Astrocyte (in vitro differentiated cells and primary cell): ENCODE measurements around the gene MUSK. TPM values are rescaled to one million over a fixed set of nuclear protein-coding genes. Genes with fewer than 3 reads are reported as not detected.
"Not testable (repeated sequence)": the region's sequence is repeated elsewhere in the genome, so short reads cannot be mapped to it uniquely, and the experiment has no call there.

Source experiments
- DNase-seq: peaks from one replicate; pipeline ENCODE4 v3.0.0-alpha.2; 2010; ENCODE audit warnings: low read depth
- FAIRE-seq: peaks from 2 replicates; lab custom pipeline; 2011; peaks lifted over from hg19 to GRCh38; lab: Jason Lieb, UNC
- H2AFZ ChIP-seq: 2 replicates; pipeline ENCODE4 v1.6.0; 2012; ENCODE audit warnings: low read depth, low read length, inconsistent platforms
- H3K27ac ChIP-seq: 2 replicates; pipeline ENCODE4 v1.5.1; 2011; ENCODE audit warnings: low read depth, low read length, inconsistent platforms
- H3K27me3 ChIP-seq: 2 replicates; pipeline ENCODE4 v1.6.0; 2011; ENCODE audit warnings: low read length, inconsistent platforms; ENCODE audit not compliant: insufficient read depth
- H3K36me3 ChIP-seq: 2 replicates; pipeline ENCODE4 v1.5.1; 2011; ENCODE audit warnings: low read length, inconsistent platforms; ENCODE audit not compliant: insufficient read depth
- H3K4me1 ChIP-seq: 2 replicates; pipeline ENCODE4 v1.5.1; 2011; ENCODE audit warnings: low read length, inconsistent platforms; ENCODE audit not compliant: insufficient read depth
- H3K4me2 ChIP-seq: 2 replicates; pipeline ENCODE4 v1.6.0; 2012; ENCODE audit warnings: low read length, inconsistent platforms
- H3K4me3 ChIP-seq: 2 replicates; pipeline ENCODE4 v1.5.1; 2011; ENCODE audit warnings: low read depth, mild to moderate bottlenecking, low read length, inconsistent platforms; ENCODE audit not compliant: insufficient read depth
- H3K79me2 ChIP-seq: 2 replicates; pipeline ENCODE4 v1.6.0; 2012; ENCODE audit warnings: mild to moderate bottlenecking, low read length, inconsistent platforms; ENCODE audit not compliant: insufficient read depth
- H3K9ac ChIP-seq: 2 replicates; pipeline ENCODE4 v1.6.0; 2012; ENCODE audit warnings: mild to moderate bottlenecking, low read length, inconsistent platforms
- H3K9me3 ChIP-seq: 2 replicates; pipeline ENCODE4 v1.5.1; 2012; ENCODE audit warnings: low read depth, mild to moderate bottlenecking, low read length, inconsistent platforms; ENCODE audit not compliant: insufficient read depth
- H4K20me1 ChIP-seq: 2 replicates; pipeline ENCODE4 v1.6.0; 2012; ENCODE audit warnings: low read length, inconsistent platforms; ENCODE audit not compliant: insufficient read depth
- H3K27ac Mint-ChIP-seq: one replicate; pipeline ENCODE4 v1.8.0; 2021; ENCODE audit warnings: mild to moderate bottlenecking, mixed read lengths; ENCODE audit not compliant: unreplicated experiment
- H3K27me3 Mint-ChIP-seq: one replicate; pipeline ENCODE4 v1.8.0; 2021; ENCODE audit warnings: low read depth, mixed read lengths; ENCODE audit not compliant: unreplicated experiment
- H3K36me3 Mint-ChIP-seq: one replicate; pipeline ENCODE4 v1.8.0; 2021; ENCODE audit warnings: low read depth, mixed read lengths; ENCODE audit not compliant: unreplicated experiment
- H3K4me1 Mint-ChIP-seq: one replicate; pipeline ENCODE4 v1.8.0; 2021; ENCODE audit warnings: low read depth, mixed read lengths; ENCODE audit not compliant: unreplicated experiment
- H3K4me3 Mint-ChIP-seq: one replicate; pipeline ENCODE4 v1.8.0; 2021; ENCODE audit warnings: mild to moderate bottlenecking, moderate library complexity, mixed read lengths; ENCODE audit not compliant: unreplicated experiment
- H3K9me3 Mint-ChIP-seq: one replicate; pipeline ENCODE4 v1.8.0; 2021; ENCODE audit warnings: mild to moderate bottlenecking, mixed read lengths; ENCODE audit not compliant: unreplicated experiment
- EZH2 ChIP-seq: IDR thresholded peaks from 2 replicates; pipeline ENCODE4 v1.6.1; 2012; ENCODE audit warnings: mild to moderate bottlenecking, low read length, inconsistent platforms; ENCODE audit not compliant: insufficient read depth
- total RNA-seq: library from RNA; stranded (reverse); gene quantifications from 2 replicates; pipeline ENCODE4 v1.2.1, GENCODE V29; 2021
- TF ChIP-seq, protein P1 (sequence below): IDR thresholded peaks from 2 replicates; pipeline ENCODE4 v1.5.1; 2011; ENCODE audit warnings: low read depth, mild to moderate bottlenecking, inconsistent platforms, low read length, moderate library complexity; ENCODE audit not compliant: insufficient read depth

The MUSK gene
- total RNA-seq, 1 donor from 2014 or later = not detected

DNA sequence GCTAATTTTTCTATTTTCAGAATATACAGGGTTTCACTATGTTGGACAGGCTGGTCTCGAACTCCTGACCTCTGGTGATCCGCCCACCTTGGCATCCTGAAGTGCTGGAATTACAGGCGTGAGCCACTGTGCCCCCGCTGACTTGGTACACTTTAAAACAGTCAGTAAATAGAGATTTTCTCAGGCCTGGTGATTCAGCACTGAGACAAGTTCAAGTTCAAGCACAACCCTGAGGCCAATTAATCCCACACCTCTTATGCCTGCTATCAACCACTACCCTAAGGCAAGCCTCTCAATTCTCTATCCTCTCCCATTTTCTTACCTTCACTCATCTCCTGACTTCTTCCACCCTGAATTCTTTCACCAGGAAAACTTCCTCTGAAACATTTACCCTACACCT is 18.9 kb downstream of the MUSK start:
- H4K20me1 ChIP-seq = no peaks in the 10 kb centered on the region
- H3K9me3 ChIP-seq = no peaks in the 10 kb centered on the region
- H3K9me3 Mint-ChIP-seq = no peaks in the 10 kb centered on the region
- no peaks in the 10 kb centered on the region for H3K4me1 ChIP-seq
- no peaks in the 10 kb centered on the region for H3K27me3 Mint-ChIP-seq
- no peak overlapping the region for H3K4me2 ChIP-seq
- H3K4me3 Mint-ChIP-seq = no peak overlapping the region
- TF ChIP-seq, protein P1, sequence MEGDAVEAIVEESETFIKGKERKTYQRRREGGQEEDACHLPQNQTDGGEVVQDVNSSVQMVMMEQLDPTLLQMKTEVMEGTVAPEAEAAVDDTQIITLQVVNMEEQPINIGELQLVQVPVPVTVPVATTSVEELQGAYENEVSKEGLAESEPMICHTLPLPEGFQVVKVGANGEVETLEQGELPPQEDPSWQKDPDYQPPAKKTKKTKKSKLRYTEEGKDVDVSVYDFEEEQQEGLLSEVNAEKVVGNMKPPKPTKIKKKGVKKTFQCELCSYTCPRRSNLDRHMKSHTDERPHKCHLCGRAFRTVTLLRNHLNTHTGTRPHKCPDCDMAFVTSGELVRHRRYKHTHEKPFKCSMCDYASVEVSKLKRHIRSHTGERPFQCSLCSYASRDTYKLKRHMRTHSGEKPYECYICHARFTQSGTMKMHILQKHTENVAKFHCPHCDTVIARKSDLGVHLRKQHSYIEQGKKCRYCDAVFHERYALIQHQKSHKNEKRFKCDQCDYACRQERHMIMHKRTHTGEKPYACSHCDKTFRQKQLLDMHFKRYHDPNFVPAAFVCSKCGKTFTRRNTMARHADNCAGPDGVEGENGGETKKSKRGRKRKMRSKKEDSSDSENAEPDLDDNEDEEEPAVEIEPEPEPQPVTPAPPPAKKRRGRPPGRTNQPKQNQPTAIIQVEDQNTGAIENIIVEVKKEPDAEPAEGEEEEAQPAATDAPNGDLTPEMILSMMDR = no peak
- TF ChIP-seq EZH2 = no peak
- H3K36me3 Mint-ChIP-seq = no peaks in the 10 kb centered on the region
- H3K79me2 ChIP-seq = no peaks in the 10 kb centered on the region
- no peaks in the 10 kb centered on the region for H3K27me3 ChIP-seq
- no peak for DNase-seq
- H3K27ac ChIP-seq = no peak overlapping the region
- no peak overlapping the region for H3K4me3 ChIP-seq
- H3K4me1 Mint-ChIP-seq = no peaks in the 10 kb centered on the region
- H3K9ac ChIP-seq = no peak overlapping the region
- H3K27ac Mint-ChIP-seq = no peak overlapping the region
- FAIRE-seq = no peak
- no peak overlapping the region for H2AFZ ChIP-seq
- H3K36me3 ChIP-seq = no peaks in the 10 kb centered on the region

GRCh38 chr9:110688329-110688728 is 19.7 kb downstream of the MUSK start:
- Histone ChIP-seq H3K4me2 (no peak overlapping the region), H3K27me3 (no peaks in the 10 kb centered on the region), H3K27ac (no peak overlapping the region), H3K9me3 (no peaks in the 10 kb centered on the region), H3K9ac (no peak overlapping the region), H4K20me1 (no peaks in the 10 kb centered on the region), H3K4me3 (no peak overlapping the region), H3K79me2 (no peaks in the 10 kb centered on the region), H3K36me3 (no peaks in the 10 kb centered on the region), H2AFZ (peak overlapping the region; percentile 37), H3K4me1 (no peaks in the 10 kb centered on the region)
- H3K4me3 Mint-ChIP-seq = no peak overlapping the region
- TF ChIP-seq, protein P1 = no peak
- no peak for TF ChIP-seq EZH2
- H3K9me3 Mint-ChIP-seq = no peaks in the 10 kb centered on the region
- H3K27me3 Mint-ChIP-seq = no peaks in the 10 kb centered on the region
- H3K27ac Mint-ChIP-seq = no peak overlapping the region
- FAIRE-seq (peak; percentile 50), DNase-seq (no peak)
- H3K4me1 Mint-ChIP-seq = no peaks in the 10 kb centered on the region
- no peaks in the 10 kb centered on the region for H3K36me3 Mint-ChIP-seq

GRCh38 chr9:110691002-110691549 is 22.5 kb downstream of the MUSK start:
- Mint-ChIP-seq H3K27ac (no peak overlapping the region), H3K4me1 (no peaks in the 10 kb centered on the region), H3K9me3 (no peaks in the 10 kb centered on the region), H3K27me3 (no peaks in the 10 kb centered on the region), H3K4me3 (no peak overlapping the region), H3K36me3 (no peaks in the 10 kb centered on the region)
- no peak for TF ChIP-seq EZH2
- TF ChIP-seq, protein P1 = no peak
- no peaks in the 10 kb centered on the region for H3K27me3 ChIP-seq
- no peak overlapping the region for H2AFZ ChIP-seq
- no peak overlapping the region for H3K4me2 ChIP-seq
- DNase-seq = peak; percentile 42
- H3K27ac ChIP-seq = no peak overlapping the region
- FAIRE-seq = no peak
- no peaks in the 10 kb centered on the region for H3K9me3 ChIP-seq
- no peak overlapping the region for H3K4me3 ChIP-seq
- no peaks in the 10 kb centered on the region for H3K36me3 ChIP-seq
- no peaks in the 10 kb centered on the region for H3K79me2 ChIP-seq
- no peak overlapping the region for H3K9ac ChIP-seq
- H3K4me1 ChIP-seq = no peaks in the 10 kb centered on the region
- no peaks in the 10 kb centered on the region for H4K20me1 ChIP-seq

- not testable (repeated sequence) for H3K9ac ChIP-seq, H3K27ac ChIP-seq, H3K9me3 Mint-ChIP-seq, H3K36me3 Mint-ChIP-seq, H3K4me3 Mint-ChIP-seq, H3K4me2 ChIP-seq, H3K27ac Mint-ChIP-seq, H3K4me1 ChIP-seq, H4K20me1 ChIP-seq, H3K36me3 ChIP-seq, FAIRE-seq, H3K4me1 Mint-ChIP-seq, H3K4me3 ChIP-seq, H3K79me2 ChIP-seq, H3K27me3 Mint-ChIP-seq, H3K9me3 ChIP-seq, H2AFZ ChIP-seq, H3K27me3 ChIP-seq
- DNase-seq = peak; percentile 47
Observed at GRCh38 chr9:110695846-110696245, 27.3 kb downstream of the MUSK start.
